ENCODE data around the gene ATP2A1. TPM values are rescaled to one million over a fixed set of nuclear protein-coding genes. Genes with fewer than 3 reads are reported as not detected.

Gene ATP2A1
- total and polyA plus RNA-seq, 2 of the 13 experiments (the other 11 are each of a cell fraction or from before 2014, with no cell fraction given), result 3.2 to 12.5 TPM

DNA sequence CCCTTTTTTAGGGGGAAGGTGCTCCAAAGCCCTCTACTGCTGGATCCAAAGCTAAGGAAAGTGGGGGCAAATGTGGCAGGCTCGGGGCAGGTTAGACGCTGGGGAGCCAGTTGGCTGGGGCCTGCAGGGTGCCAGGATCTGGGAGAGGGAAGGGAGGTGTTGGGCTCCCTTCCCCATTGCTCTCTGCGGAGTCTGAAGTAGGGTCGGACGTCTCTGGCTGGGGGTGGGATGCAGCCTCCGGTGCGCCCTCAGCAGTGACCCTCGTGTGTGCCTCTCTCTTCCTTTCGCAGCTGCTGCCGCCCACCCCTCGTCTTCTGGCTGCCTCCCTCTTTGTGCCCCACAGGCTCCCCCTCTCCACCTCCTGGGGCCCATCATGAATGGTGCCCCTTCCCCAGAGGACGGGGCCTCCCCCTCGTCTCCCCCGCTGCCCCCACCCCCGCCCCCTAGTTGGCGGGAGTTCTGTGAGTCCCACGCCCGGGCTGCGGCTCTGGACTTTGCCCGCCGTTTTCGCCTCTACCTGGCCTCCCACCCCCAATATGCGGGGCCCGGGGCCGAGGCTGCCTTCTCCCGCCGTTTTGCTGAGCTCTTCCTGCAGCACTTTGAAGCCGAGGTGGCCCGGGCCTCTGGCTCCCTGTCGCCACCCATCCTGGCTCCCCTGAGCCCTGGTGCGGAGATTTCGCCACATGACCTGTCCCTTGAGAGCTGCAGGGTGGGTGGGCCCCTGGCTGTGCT lies 12.4 kb upstream of the ATP2A1 start:
- WGBS (ENCODE audit: low lambda C conversion rate), result 26% methylated on average over 30 of the region's 32 CpGs
- Histone ChIP-seq H3K79me2 (ENCODE audit: insufficient read depth, low read length) (peaks cover 32% of the 10 kb centered on the region), H3K36me3 (replicated peaks in 1 of 2; ENCODE audit: control insufficient read depth in 1 of 2, insufficient read depth in 2 of 2, low read length in 2 of 2) (peaks cover 26 to 35% of the 10 kb centered on the region in 2 experiments), H3K9me3 (ENCODE audit: low read length) (no peaks in the 10 kb centered on the region), H2AFZ (ENCODE audit: low read length) (no peak overlapping the region), H3K27me3 (ENCODE audit: control insufficient read depth in 1 of 2, insufficient read depth in 2 of 2, low read length in 2 of 2) (no peaks in the 10 kb centered on the region; a peak in 1 of 5 replicates), H3K27ac (ENCODE audit: extremely low read length, insufficient read depth, low read length) (peak overlapping the region; percentile 99), H3K4me3 (replicated peaks in 1 of 3; ENCODE audit: insufficient read depth in 1 of 3, low read depth in 2 of 3, low read length in 3 of 3) (peak overlapping the region; percentile 85 to 98 (median 95)), H3K9ac (ENCODE audit: insufficient read depth, low read depth, low read length) (peak overlapping the region; percentile 100), H4K20me1 (ENCODE audit: insufficient read depth, low read length) (no peaks in the 10 kb centered on the region), H3K4me1 (ENCODE audit: insufficient read depth, low read length) (peaks cover 36% of the 10 kb centered on the region), H3K4me2 (ENCODE audit: low read depth, low read length) (peak overlapping the region; percentile 96)
- no TSS peak for BruUV-seq (replicated peaks)
- ChIA-PET POLR2A (interaction anchor here (0.6 to 6.9 kb wide), 14 partner anchors 8 to 85 kb away, joined by 3 to 104 read pairs (median 14); partner anchors contain the start of genes ATXN2L, NFATC2IP, RABEP2 and TUFM), CTCF (ENCODE audit: low intra/inter-chr PET ratio, low total read pairs) (no interaction called here)
- in situ Hi-C loops (cut with HindIII; ENCODE audit: extremely low pct_ligation_motif_present, low pct_unique_long_range_greater_than_20kb) (loop anchor here (5.0 kb wide), 1 partner anchor 71 kb away; no protein-coding TSS in a partner anchor), intact Hi-C loops (cut with micrococcal nuclease; ENCODE audit: unreplicated experiment) (no loop called here)
- no peak for FAIRE-seq
- ATAC-seq, result peak; percentile 5; the same call in 2 of the 3 replicates
- DNase-seq (ENCODE audit: low spot score), result peak; percentile 51
- TF ChIP-seq ZNF75D (CRISPR knock-in tag; IDR thresholded peaks at IDR 0.05; ENCODE audit: borderline replicate concordance) (no peak), PRMT3 (CRISPR knock-in tag; IDR thresholded peaks at IDR 0.05; ENCODE audit: borderline replicate concordance, low read depth) (no peak), ZNF354B (CRISPR knock-in tag; IDR thresholded peaks at IDR 0.05) (no peak), FOXA3 (CRISPR knock-in tag; IDR thresholded peaks at IDR 0.05) (no peak), PHF21A (CRISPR knock-in tag; IDR thresholded peaks at IDR 0.05) (peak; percentile 38; the same call in 1 of the 2 replicates), GTF3A (CRISPR knock-in tag; conservative IDR thresholded peaks at IDR 0.05) (no peak), MYNN (CRISPR knock-in tag; IDR thresholded peaks at IDR 0.05; ENCODE audit: low read depth) (no peak), TBP (CRISPR knock-in tag; IDR thresholded peaks at IDR 0.05) (no peak), PAF1 (CRISPR knock-in tag; IDR thresholded peaks at IDR 0.05) (no peak), FOXA1 (IDR thresholded peaks at IDR 0.05) (no peak), FOXA1 (CRISPR knock-in tag; IDR thresholded peaks at IDR 0.05) (no peak), SRSF9 (IDR thresholded peaks at IDR 0.05; ENCODE audit: borderline replicate concordance, insufficient read depth, low read depth, low read length, poor library complexity, severe bottlenecking) (no peak), RARG (CRISPR knock-in tag; IDR thresholded peaks at IDR 0.05; ENCODE audit: low read depth) (no peak), MTA3 (CRISPR knock-in tag; IDR thresholded peaks at IDR 0.05) (no peak)
- TF ChIP-seq, protein P1, sequence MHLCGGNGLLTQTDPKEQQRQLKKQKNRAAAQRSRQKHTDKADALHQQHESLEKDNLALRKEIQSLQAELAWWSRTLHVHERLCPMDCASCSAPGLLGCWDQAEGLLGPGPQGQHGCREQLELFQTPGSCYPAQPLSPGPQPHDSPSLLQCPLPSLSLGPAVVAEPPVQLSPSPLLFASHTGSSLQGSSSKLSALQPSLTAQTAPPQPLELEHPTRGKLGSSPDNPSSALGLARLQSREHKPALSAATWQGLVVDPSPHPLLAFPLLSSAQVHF (CRISPR knock-in tag; IDR thresholded peaks at IDR 0.05), result no peak
- TF ChIP-seq, protein P2, sequence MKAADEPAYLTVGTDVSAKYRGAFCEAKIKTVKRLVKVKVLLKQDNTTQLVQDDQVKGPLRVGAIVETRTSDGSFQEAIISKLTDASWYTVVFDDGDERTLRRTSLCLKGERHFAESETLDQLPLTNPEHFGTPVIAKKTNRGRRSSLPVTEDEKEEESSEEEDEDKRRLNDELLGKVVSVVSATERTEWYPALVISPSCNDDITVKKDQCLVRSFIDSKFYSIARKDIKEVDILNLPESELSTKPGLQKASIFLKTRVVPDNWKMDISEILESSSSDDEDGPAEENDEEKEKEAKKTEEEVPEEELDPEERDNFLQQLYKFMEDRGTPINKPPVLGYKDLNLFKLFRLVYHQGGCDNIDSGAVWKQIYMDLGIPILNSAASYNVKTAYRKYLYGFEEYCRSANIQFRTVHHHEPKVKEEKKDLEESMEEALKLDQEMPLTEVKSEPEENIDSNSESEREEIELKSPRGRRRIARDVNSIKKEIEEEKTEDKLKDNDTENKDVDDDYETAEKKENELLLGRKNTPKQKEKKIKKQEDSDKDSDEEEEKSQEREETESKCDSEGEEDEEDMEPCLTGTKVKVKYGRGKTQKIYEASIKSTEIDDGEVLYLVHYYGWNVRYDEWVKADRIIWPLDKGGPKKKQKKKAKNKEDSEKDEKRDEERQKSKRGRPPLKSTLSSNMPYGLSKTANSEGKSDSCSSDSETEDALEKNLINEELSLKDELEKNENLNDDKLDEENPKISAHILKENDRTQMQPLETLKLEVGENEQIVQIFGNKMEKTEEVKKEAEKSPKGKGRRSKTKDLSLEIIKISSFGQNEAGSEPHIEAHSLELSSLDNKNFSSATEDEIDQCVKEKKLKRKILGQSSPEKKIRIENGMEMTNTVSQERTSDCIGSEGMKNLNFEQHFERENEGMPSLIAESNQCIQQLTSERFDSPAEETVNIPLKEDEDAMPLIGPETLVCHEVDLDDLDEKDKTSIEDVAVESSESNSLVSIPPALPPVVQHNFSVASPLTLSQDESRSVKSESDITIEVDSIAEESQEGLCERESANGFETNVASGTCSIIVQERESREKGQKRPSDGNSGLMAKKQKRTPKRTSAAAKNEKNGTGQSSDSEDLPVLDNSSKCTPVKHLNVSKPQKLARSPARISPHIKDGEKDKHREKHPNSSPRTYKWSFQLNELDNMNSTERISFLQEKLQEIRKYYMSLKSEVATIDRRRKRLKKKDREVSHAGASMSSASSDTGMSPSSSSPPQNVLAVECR (CRISPR knock-in tag; IDR thresholded peaks at IDR 0.05; ENCODE audit: borderline replicate concordance), result peak; percentile 42; the same call in 1 of the 2 replicates
- TF ChIP-seq, protein P3, sequence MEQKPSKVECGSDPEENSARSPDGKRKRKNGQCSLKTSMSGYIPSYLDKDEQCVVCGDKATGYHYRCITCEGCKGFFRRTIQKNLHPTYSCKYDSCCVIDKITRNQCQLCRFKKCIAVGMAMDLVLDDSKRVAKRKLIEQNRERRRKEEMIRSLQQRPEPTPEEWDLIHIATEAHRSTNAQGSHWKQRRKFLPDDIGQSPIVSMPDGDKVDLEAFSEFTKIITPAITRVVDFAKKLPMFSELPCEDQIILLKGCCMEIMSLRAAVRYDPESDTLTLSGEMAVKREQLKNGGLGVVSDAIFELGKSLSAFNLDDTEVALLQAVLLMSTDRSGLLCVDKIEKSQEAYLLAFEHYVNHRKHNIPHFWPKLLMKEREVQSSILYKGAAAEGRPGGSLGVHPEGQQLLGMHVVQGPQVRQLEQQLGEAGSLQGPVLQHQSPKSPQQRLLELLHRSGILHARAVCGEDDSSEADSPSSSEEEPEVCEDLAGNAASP (CRISPR knock-in tag; IDR thresholded peaks at IDR 0.05; ENCODE audit: borderline replicate concordance), result 0 out of 2 replicates have a peak, but pooled peaks have one; percentile 39

Data from HepG2 (cell line).